ENCODE measurements around the gene CDC42BPA. TPM values are rescaled to one million over a fixed set of nuclear protein-coding genes. Genes with fewer than 3 reads are reported as not detected.

The CDC42BPA gene
- total RNA-seq, 1 experiment from 2014 or later: 32.0 TPM

GRCh38 chr1:226948480-226948879 is 369.8 kb downstream of the CDC42BPA start:
- H3K4me3 ChIP-seq (ENCODE audit: low read length): no peak overlapping the region
- ChIA-PET CTCF (no interaction called here), POLR2A (ENCODE audit: unreplicated experiment) (no interaction called here)
- H4K20me1 ChIP-seq (ENCODE audit: low read length): 0 out of 2 replicates have a peak, but pooled peaks cover 9% of the 10 kb centered on the region
- no peak overlapping the region for H3K4me2 ChIP-seq (ENCODE audit: low read length)
- H3K9me2 ChIP-seq (replicated peaks; ENCODE audit: low read length): no peaks in the 10 kb centered on the region
- ATAC-seq (no peak), DNase-seq (no peak)
- H3K36me3 ChIP-seq (ENCODE audit: low read depth, low read length): no peaks in the 10 kb centered on the region
- H3K9ac ChIP-seq (ENCODE audit: low read length): no peak overlapping the region
- H3K27ac ChIP-seq (ENCODE audit: low read length): no peak overlapping the region
- H3K79me2 ChIP-seq (ENCODE audit: low read length): peaks cover 86% of the 10 kb centered on the region
- TF ChIP-seq EZH2 (IDR thresholded peaks at IDR 0.05; ENCODE audit: low read length, unreplicated experiment) (no peak), CTCF (conservative IDR thresholded peaks at IDR 0.05; ENCODE audit: low read depth, low read length) (no peak), EZH2phosphoT487 (IDR thresholded peaks at IDR 0.05; ENCODE audit: borderline replicate concordance, low read length) (no peak)
- no TSS peak for BruUV-seq (replicated peaks)
- no peaks in the 10 kb centered on the region for H3K27me3 ChIP-seq (ENCODE audit: low read length)
- H2AFZ ChIP-seq (ENCODE audit: low read length): no peak overlapping the region
- H3K4me1 ChIP-seq (ENCODE audit: insufficient read depth, low read length): no peaks in the 10 kb centered on the region; the same call in 1 of the 2 replicates
- H3F3A ChIP-seq (ENCODE audit: low read length, unreplicated experiment): no peaks in the 10 kb centered on the region
- H3K9me3 ChIP-seq (ENCODE audit: low read length): no peaks in the 10 kb centered on the region
- intact Hi-C loops (cut with micrococcal nuclease): loop anchor here (10.0 kb wide), 1 partner anchor 146 kb away; no protein-coding TSS in a partner anchor

GRCh38 chr1:226948051-226948450 is 370.2 kb downstream of the CDC42BPA start:
- H3K36me3 ChIP-seq (ENCODE audit: low read depth, low read length): no peaks in the 10 kb centered on the region
- H3K9me3 ChIP-seq (ENCODE audit: low read length): no peaks in the 10 kb centered on the region
- intact Hi-C loops (cut with micrococcal nuclease): loop anchor here (10.0 kb wide), 1 partner anchor 147 kb away; no protein-coding TSS in a partner anchor
- no TSS peak for BruUV-seq (replicated peaks)
- H3K4me3 ChIP-seq (ENCODE audit: low read length): no peak overlapping the region
- 0 out of 2 replicates have a peak, but pooled peaks cover 9% of the 10 kb centered on the region for H4K20me1 ChIP-seq (ENCODE audit: low read length)
- H3K4me2 ChIP-seq (ENCODE audit: low read length): no peak overlapping the region
- H3K79me2 ChIP-seq (ENCODE audit: low read length): peaks cover 86% of the 10 kb centered on the region
- DNase-seq (no peak), ATAC-seq (no peak)
- TF ChIP-seq EZH2phosphoT487 (IDR thresholded peaks at IDR 0.05; ENCODE audit: borderline replicate concordance, low read length): no peak
- no peak for TF ChIP-seq EZH2 (IDR thresholded peaks at IDR 0.05; ENCODE audit: low read length, unreplicated experiment)
- no peak for TF ChIP-seq CTCF (conservative IDR thresholded peaks at IDR 0.05; ENCODE audit: low read depth, low read length)
- H3K27ac ChIP-seq (ENCODE audit: low read length): no peak overlapping the region
- no peaks in the 10 kb centered on the region for H3K9me2 ChIP-seq (replicated peaks; ENCODE audit: low read length)
- POLR2A ChIA-PET (ENCODE audit: unreplicated experiment): no interaction called here
- CTCF ChIA-PET: no interaction called here
- no peaks in the 10 kb centered on the region; the same call in 1 of the 2 replicates for H3K4me1 ChIP-seq (ENCODE audit: insufficient read depth, low read length)
- no peaks in the 10 kb centered on the region for H3F3A ChIP-seq (ENCODE audit: low read length, unreplicated experiment)
- no peaks in the 10 kb centered on the region for H3K27me3 ChIP-seq (ENCODE audit: low read length)
- no peak overlapping the region for H3K9ac ChIP-seq (ENCODE audit: low read length)
- H2AFZ ChIP-seq (ENCODE audit: low read length): no peak overlapping the region

DNA sequence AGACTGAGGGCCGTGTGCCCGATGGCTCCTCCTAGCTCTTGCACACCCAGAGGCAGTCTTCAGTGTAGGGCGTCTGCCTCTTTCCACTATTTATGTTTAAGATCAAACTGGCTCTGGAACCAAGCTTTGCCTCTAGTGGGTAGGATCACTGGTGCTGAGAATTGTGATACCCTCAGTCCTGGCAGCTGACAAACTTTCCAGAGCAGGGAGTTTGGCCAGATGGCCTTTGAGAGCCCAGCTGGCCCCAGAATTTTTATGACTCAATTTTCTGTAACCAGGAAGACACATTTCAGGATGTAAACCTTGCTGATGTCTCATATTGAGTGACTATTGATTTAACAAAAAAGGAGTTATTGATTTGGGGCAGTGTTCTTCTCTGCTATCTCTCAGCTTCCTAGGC is 371.5 kb downstream of the CDC42BPA start:
- H3F3A ChIP-seq (ENCODE audit: low read length, unreplicated experiment): no peaks in the 10 kb centered on the region
- no peaks in the 10 kb centered on the region; the same call in 1 of the 2 replicates for H3K4me1 ChIP-seq (ENCODE audit: insufficient read depth, low read length)
- ATAC-seq (no peak), DNase-seq (peak; percentile 18)
- no peaks in the 10 kb centered on the region for H3K9me2 ChIP-seq (replicated peaks; ENCODE audit: low read length)
- intact Hi-C loops (cut with micrococcal nuclease): loop anchor here (10.0 kb wide), 1 partner anchor 148 kb away; no protein-coding TSS in a partner anchor
- no peaks in the 10 kb centered on the region for H3K9me3 ChIP-seq (ENCODE audit: low read length)
- TF ChIP-seq EZH2phosphoT487 (IDR thresholded peaks at IDR 0.05; ENCODE audit: borderline replicate concordance, low read length): no peak
- TF ChIP-seq EZH2 (IDR thresholded peaks at IDR 0.05; ENCODE audit: low read length, unreplicated experiment): no peak
- no peak overlapping the region for H3K4me3 ChIP-seq (ENCODE audit: low read length)
- no peaks in the 10 kb centered on the region for H3K36me3 ChIP-seq (ENCODE audit: low read depth, low read length)
- no peak overlapping the region for H2AFZ ChIP-seq (ENCODE audit: low read length)
- CTCF ChIA-PET: interaction anchor here (0.6 kb wide), 1 partner anchor 297 kb away, joined by 4 read pairs; no protein-coding TSS in a partner anchor
- H3K27ac ChIP-seq (ENCODE audit: low read length): no peak overlapping the region
- no peaks in the 10 kb centered on the region for H3K27me3 ChIP-seq (ENCODE audit: low read length)
- peaks cover 13% of the 10 kb centered on the region; the same call in 1 of the 2 replicates for H4K20me1 ChIP-seq (ENCODE audit: low read length)
- H3K4me2 ChIP-seq (ENCODE audit: low read length): no peak overlapping the region
- no TSS peak for BruUV-seq (replicated peaks)
- POLR2A ChIA-PET (ENCODE audit: unreplicated experiment): interaction anchor here (0.5 kb wide), 1 partner anchor 8 kb away, joined by 4 read pairs; no protein-coding TSS in a partner anchor
- H3K79me2 ChIP-seq (ENCODE audit: low read length): peaks cover 95% of the 10 kb centered on the region
- no peak overlapping the region for H3K9ac ChIP-seq (ENCODE audit: low read length)
